Astrocyte (in vitro differentiated cells and primary cell): ENCODE measurements around the gene SQOR.

Experiments
- EZH2 ChIP-seq: IDR thresholded peaks from 2 replicates; pipeline ENCODE4 v1.6.1; 2012; ENCODE audit warnings: mild to moderate bottlenecking, low read length, inconsistent platforms; ENCODE audit not compliant: insufficient read depth
- TF ChIP-seq, protein P1 (sequence below): IDR thresholded peaks from 2 replicates; pipeline ENCODE4 v1.5.1; 2011; ENCODE audit warnings: low read depth, mild to moderate bottlenecking, inconsistent platforms, low read length, moderate library complexity; ENCODE audit not compliant: insufficient read depth

GRCh38 chr15:45603881-45604280 lies 30.9 kb upstream of the SQOR start:
- TF ChIP-seq, protein P1, sequence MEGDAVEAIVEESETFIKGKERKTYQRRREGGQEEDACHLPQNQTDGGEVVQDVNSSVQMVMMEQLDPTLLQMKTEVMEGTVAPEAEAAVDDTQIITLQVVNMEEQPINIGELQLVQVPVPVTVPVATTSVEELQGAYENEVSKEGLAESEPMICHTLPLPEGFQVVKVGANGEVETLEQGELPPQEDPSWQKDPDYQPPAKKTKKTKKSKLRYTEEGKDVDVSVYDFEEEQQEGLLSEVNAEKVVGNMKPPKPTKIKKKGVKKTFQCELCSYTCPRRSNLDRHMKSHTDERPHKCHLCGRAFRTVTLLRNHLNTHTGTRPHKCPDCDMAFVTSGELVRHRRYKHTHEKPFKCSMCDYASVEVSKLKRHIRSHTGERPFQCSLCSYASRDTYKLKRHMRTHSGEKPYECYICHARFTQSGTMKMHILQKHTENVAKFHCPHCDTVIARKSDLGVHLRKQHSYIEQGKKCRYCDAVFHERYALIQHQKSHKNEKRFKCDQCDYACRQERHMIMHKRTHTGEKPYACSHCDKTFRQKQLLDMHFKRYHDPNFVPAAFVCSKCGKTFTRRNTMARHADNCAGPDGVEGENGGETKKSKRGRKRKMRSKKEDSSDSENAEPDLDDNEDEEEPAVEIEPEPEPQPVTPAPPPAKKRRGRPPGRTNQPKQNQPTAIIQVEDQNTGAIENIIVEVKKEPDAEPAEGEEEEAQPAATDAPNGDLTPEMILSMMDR, result no peak
- TF ChIP-seq EZH2, result no peak
